Measurements from ENCODE around the gene SKIDA1.

The SKIDA1 gene

DNA sequence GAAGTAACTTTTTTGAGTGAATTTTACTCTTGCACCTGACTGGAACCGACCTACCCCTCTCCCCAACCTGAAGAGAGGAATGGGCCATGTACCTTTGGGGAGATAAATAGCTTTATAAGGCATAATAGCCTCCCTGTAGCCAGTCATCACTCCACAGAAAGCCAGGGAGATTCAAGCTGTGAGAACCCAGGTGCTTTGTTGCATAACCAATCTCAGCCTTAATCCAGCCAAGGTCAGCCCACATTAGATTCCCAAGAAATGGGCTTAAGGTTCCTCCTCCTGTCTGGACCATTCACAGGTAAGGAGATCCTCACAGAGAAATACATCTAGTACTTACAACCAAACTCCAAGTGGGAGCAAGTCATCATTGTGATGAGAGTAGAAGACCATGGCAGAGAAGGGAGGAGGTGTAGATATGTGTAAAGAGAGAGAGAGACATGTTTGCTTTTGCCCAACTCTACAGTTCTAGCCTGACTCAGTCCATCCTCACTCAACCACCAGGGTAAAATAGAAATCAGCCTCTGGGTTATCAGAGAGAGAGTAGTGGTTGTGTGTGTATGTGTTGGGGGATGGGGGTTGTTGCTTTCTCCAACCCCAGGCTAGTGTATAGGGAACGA is 23.6 kb downstream of the SKIDA1 start:
- DNase-seq (no peak), ATAC-seq (no peak)

DNA sequence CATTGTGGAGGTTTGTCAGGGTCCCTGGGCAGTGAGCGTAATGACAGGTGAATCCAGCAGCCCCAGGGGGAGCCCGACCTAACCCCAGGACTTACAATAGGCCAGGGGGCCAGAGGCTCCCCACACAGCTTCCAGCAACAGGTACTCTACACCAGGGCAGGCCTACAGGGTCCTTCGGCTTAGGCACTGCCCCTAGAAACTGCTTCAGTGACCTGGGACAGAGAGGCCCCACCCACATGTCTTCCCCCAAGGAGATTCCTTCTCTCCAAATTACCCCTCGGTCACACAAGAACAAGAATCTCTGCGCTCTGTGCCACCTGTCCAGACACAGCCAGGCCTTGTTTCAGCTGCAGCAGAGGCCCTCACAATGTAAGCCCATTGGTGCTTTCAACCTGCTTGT is 24.4 kb downstream of the SKIDA1 start:
- no peak for ATAC-seq
- no peak for DNase-seq

DNA sequence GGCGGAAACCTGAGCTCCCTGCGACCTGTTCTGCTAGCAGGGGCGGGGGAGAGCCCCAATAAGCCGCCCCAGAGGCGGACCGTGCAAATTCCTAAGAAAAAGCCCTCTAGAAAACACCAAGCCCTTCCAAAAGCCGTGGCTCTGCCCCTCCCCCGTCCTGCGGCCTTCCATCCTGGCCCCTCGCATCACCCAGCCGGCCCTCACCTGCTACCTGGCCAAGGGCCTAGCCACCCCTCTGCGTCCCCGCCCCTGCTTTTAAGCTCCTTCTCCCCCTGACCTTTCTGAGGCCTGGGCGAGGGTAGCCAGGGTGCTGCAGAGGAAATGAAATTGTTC is 24.9 kb downstream of the SKIDA1 start:
- ATAC-seq (no peak), DNase-seq (no peak)

DNA sequence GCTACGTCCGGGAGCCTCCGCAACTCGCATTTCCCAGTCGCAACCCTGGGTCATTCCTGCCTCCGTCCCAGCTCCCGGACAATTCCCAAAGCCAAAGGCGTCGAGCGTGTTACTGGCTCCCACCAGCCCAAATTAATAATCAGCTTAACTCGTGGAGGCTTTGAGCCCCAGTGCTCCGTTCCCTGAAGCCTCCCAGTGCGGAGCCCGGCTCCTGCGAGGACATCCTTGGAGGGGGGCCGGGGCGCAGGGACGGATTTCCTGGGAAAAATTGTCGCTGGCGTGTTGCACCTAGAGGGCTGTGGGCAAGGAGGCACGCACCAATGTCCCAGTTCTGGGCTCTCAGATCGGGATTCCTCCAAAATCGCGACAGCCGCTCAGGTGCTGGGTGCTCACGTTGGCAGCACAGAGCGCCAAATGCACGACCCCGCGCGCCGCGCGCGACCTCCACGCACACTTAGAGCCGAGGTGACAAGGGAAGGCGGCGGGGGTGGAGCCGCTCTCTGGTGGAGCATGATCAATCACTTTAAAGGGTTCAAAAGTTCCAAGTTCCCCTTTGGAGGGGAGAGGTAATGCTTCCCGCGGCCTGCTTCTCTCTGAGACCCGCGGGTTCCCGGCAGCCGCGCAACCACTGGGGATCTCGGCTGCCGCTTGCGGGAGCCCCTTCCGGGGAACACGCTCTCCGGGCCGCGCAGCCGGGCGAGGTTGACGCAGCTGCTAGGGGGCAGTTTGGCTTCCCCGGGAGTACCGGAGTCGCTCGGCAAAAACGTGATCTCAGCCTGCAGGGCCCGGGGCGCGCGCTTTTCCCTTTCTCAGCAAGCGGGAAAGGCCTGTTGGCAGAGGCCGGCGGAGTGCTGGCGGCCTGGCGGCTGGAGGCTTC is 25.5 kb downstream of the SKIDA1 start:
- ATAC-seq (no peak), DNase-seq (peak; percentile 35)

DNA sequence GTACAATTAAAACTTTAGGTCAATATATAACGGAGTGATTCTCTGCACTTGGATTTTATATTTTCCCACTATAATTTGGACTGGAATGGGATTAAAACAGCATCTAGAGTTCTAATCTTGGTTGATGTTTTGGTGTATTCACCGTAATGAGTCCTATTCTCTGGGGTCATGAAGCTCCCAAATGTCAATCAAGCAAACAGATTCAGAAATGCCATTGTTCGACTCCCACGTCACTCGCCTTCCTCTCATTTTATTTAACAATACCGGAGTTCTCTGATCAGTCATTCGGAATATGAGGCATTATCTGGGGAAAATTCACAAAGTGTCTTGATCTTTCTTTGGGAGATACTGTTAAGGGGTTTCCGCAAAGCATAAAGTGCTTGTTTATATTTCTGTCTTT is 26.5 kb downstream of the SKIDA1 start:
- no peak for DNase-seq

DNA sequence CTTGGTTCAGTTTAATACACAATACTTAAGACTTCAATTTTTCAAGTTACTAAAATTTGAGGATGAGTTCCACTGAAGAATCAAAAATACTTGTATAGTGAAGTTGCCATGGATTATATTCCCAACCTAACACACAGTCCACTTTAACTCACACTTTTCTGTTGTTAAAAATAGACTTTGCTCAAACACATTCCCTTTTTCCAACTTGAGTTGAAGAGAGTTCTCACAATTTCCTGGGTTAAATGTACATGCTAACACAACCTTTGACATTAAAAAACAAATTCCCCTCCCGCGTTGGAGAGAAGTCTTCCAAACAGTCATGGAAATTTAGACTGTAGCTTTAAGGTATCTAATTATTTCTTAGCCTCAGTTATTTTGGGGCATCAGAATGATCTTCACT is 27.1 kb downstream of the SKIDA1 start:
- ATAC-seq = no peak
- DNase-seq = no peak

More for the DNA sequence above, 26.5 kb downstream of the SKIDA1 start:
- ATAC-seq = no peak

DNA sequence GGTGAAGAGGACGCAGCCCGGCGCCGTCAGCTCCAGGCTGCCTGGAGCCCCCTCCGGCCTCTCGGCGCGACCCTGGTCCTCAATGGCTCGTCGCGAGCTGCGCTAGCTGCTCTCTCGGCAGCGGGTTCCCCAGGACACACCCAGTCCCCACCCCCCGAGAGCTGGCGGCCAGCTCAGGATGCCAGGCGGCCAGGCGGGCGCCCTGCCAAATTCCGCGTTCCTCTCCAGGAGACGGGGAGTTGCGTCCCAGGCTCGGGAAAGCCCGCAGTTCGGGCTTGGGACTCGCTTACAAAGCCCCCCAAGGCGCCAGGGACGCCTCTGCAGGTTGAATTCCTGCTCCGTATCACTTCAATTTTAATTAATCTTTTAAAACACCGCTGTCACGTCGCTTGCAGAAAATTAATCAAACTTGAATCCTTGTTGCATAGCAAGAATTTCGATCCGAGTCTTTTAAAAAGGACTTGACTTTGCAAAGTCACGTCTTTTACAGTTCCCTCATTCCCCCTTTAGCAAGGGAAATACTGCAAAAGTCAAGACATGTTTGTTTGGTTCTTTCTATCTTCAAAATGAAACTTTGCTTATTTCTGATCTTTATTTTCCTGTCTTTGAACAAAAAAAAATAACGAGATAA is 28.2 kb downstream of the SKIDA1 start:
- no peak for ATAC-seq
- peak; percentile 46 for DNase-seq

DNA sequence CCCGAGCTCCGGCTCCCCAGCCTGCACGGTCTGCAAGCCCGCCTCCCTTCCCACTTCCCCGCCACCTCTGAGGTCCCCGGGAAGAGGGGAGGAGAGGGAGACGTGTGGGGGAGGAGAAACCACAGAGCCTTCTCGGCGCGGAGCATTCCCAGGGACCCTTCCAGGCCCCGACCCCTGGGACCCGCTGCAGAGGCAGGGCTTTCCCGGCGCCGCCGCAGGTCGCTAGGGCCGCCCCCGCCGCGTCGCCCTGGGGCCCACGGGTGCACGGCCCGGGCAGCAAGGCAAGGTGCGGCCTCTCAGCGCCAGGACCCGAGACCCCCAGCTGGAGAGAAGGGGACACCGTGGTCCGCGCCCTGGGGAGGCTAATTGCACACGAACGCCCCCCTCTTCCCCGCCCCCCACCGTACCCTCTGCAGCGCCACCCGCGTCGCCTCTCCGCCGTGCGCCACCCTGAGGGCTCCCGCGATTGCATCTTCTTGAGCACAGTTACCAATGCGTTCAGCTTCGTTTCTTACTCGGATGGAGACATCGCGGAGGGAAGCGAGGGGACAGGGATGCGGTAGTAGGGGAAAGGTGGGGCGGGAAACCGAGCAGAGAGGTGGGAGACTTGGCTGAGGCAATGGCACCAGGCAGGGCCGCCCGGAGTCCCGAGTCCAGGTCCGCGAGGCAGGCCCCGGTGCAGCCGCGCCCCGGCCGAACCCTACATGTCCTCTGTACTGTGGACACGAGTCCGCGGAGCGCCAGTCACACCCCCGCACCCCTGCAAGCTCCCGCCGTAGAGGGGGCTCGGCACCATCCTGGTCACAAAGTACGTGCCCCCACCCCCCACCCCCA is 28.9 kb downstream of the SKIDA1 start:
- ATAC-seq (peak; percentile 59), DNase-seq (peak; percentile 63)

DNA sequence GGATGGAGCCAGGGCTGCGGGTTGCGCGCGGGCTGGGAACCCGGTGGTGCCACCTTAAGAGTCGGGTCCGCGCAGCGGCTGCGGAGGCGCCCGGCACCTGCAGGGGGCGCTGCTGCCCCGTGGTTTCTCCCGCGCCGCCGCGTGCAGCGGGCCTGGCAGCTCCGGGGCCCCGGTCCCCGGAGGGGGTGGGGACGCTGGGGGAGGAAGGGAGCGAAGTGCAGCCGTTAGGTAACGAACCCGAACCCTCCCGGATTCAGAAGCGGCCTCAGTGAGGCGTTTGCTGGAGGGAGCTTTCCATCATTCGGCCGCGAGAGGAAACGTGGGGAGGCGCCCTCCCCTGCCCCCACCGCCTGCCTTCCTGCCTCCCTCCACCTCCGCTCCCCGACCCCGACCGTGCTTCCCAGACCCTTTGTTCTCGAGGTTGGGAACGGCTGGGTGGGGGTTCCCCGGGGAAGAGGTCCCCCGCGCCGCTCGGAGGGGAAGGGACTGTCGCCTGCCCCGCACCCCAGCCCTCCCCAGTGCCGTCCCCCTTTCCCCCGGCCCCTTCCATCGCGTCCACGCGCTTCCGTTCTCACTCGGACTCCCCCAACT is 29.6 kb downstream of the SKIDA1 start:
- peak; percentile 91 for DNase-seq
- peak; percentile 83 for ATAC-seq

DNA sequence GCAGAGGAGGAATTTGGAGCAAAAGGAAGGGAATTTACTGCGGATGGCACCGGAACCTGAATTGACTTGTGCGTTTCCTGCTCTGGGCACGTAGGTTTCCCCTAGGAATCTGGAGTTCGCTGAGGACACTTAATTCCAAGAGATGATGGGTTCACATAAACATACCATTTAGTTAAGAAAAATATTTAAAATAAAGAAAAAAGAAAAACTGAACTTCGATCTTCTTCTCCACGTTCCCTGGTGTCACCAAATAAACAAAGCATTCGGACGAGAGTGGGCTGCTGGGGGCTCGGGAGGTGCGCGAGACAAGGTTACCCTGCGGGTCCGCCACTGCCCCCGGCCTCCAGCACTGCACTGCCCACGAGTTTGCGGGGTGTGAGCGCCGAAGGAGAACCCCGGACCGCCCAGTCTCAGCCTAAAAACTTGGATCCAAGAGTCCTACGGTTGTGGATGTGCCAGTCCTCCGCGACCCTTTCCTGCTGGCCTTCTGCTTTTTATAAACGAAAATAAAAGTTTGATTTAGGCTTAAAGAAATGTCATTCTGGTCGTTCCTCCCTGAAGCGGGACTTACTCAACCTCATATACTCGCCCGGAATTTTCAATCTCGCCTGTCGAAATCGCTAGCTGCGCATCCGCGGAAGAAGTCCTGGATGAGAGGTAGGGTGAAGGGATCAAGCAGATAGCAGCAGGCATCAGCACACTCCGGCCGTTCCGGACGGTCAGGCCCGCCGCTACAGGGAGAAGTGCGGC is 30.3 kb downstream of the SKIDA1 start:
- DNase-seq (no peak), ATAC-seq (no peak)

DNA sequence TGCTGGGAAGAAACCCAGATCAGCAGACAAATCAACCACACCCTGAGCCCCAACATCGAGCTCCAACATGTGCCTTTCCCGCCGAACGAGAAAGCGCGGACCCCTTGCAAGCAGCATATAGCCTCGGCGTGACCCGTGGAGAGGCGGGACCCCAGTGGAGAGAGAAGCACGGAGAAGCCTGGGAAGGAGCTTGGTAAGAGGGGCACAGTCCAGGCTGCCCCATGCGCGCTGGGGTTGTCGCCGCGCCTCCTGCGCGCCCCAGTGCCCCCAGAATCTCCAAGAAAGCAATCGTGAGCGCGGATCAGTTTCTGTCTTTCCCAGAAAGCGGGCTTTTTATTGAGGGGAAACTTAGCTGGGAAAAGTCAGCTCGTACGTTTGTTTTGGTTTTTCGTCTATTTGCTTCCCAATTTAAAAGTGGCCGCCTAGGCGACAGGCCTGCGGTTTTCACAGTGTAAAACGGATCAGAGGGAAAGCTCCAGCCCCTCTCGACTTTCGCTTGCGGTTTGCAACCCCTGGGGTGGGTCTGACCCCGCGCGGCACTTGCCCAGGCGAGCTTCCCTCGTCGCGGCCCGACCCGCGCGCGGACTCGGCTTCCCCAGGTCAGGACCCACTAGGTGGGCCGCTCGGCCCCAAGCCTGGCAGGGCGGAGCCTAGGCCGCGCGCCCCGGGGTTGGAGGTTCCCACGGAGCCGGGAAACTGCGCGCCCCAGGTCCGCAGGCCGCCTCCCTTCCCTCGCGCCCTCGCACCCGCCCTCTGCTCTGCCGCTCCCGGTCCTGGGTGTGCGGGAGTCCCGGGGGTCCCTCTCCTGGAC is 31.1 kb downstream of the SKIDA1 start:
- ATAC-seq (no peak), DNase-seq (peak; percentile 40)

DNA sequence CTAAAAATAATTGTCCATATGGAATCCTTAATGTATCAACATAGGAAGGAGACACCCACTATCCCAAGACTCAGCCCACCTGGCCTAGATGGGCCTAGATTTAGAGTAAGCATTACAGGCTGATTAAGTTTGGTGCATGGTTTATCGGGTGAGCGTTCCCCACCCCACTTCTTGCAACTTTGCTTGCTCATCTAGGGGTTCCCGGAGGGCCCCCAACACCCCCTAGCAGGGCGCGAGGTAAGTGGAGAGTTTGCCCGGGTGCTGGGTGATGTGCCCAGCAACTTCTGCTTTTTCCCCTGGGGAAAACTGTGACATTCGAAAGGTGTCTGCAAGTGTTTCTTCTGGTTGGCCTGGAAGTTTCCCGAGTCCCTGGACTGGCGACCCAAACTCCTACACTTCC is 31.7 kb downstream of the SKIDA1 start:
- no peak for ATAC-seq

DNA sequence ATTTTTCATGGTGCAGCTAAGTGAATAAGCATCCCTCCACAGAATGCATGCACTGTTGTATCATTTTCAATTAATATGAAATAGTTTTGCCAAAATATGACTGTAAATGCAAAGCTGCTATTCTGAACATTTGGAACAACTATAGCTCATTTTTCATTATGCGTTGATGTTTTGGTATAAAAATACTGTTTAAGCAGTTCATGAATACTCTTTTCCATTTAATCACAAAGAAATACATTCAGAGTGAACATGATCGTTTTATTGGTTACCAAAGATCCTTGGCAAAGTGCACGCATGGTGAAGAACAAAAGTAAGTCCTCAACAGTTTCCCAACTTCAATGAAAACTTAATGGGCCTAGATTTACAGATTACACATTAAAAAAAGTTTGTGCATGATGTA is 33.1 kb downstream of the SKIDA1 start:
- ATAC-seq (no peak), DNase-seq (no peak)

More for the DNA sequence above, 31.7 kb downstream of the SKIDA1 start:
- DNase-seq = no peak

DNA sequence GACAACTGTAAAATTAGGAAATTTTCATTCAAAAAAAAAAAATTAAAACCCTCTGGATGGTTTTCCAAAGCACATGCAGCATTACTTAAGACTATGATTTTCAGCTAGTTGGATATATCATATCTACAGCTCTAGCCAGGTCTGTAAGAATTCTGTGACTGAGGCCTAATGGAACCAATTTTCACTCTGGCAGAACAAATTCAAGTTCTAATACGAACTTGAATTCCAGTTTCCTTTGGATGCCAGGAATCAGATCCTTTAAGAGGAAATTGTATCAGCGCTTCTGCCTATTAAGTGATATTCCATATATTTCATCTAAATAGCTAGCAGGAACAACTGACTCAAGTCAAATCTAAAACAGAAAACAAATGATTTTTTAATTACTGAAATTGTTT is 34.8 kb downstream of the SKIDA1 start:
- DNase-seq = no peak
- no peak for ATAC-seq

DNA sequence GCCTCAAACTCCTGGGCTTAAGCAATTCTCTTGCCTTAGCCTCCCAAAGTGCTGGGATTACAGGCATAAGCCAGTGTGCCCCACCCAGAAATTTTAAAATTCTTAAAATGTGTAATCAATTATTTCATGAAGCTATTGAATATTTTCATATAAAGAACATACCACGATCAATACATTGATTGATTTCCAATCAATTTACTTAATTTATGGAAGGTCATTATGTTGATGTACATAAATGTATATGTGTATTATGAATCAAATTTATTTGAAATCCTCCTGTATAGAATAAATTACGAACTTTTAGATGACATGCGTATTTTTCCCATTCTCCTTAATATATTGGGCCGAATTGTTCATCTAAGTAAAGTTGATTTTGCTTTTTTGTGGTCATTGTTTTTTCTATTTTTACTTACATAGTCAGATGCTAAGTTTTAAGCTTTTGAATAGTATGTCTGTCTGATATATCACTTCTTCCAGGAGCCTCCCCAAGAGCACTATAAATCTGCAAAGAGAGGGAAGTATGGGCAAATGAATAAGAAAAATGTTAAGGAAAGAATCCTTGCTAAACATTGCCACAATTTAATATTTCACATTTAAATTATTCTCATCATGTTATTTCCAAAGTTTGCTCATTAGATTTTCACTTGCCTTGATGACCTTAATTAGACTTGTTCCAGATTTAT is 35.3 kb downstream of the SKIDA1 start:
- DNase-seq = no peak
- ATAC-seq = no peak

DNA sequence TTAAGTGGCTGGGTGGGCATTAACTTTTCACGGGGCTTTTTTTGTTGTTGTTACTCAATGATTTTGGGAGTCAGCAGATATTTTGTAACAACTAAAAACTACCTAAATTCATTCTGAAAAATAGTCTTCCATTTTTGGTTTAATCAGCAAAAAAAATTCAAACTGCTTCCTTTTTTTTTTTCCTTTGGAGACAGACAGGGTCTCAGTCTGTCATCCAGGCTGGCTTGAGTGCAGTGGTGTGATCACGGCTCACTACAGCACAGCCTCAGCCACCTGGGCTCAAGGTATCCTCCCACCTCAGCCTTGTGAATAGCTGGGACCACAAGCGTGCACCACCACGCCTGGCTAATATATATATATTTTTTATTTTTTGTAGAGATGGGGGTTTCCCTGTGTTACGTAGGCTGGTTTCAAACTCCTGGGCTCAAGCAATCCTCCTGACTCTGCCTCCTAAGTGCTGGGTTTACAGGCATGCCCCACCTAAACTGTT is 36.5 kb downstream of the SKIDA1 start:
- DNase-seq = no peak
- no peak for ATAC-seq

DNA sequence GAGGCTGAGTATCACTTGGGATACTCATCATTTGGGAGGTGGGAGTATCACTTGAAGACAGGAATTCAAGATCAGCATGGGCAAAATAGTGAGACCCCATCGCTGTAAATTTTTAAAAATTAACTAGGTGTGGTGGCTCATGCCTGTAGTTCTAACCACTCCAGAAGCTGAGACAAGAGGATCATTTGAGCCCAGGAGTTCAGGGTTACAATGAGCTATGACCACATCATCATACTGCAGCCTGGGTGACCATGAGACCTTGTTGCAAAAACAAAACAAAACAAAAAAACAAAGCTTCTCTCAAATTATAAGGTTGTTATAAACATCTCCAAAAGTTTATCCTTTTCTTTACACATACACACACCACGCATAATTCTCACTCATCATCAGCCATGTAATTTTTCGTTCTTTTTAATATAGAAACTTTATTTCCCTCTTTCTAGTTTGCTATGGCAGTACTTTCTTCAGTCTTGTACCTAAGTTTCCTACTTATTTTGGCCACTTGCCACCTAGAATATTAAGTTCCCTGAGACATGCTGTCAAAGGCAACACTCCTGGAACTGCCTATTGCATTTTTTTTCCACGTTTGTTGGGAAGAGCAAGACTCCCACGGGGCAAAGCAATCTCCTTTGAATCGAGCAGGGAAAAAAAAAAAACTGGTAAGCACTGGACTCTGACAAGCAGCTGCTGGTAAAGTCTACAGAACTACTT is 37.1 kb downstream of the SKIDA1 start:
- no peak for DNase-seq

DNA sequence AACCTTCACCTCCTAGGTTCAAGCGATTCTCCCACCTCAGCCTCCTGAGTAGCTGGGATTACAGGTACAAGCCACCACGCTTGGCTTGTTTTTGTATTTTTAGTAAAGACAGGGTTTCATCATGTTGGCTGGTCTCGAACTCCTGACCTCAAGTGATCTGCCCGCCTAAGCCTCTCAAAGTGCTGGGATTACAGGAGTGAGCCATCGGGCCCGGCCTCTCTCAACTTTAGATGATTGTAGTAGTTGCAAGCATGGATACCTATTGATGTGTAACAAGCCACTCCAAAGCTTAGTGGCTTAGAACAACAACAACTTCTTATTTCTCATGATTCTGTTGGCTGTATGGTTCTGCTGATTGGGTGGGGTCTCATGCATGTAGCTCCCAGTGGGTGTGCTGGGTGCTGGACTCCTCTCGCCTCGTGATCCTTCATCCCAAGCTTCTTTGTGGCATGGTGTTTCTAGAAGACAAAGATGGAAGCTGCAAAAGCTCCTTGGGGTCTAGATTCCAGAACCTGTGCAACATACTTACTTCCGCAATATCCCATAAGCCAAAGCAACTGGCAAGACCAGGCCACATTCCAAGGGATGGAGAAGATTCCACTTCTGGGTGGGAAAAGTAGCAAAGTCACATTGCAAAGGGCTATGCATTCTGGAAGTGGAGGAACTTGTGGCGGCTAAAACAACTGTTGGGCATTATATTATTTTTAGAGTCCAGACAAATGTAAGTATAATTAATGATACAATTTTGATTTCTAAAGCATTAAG is 37.9 kb downstream of the SKIDA1 start:
- no peak for ATAC-seq
- no peak for DNase-seq

More for the DNA sequence above, 37.1 kb downstream of the SKIDA1 start:
- ATAC-seq = no peak
